Islet precursor cell (in vitro differentiated cells): ENCODE results near the gene FMN1.

Experiments
- DNase-seq: peaks from one replicate; pipeline ENCODE4 v3.0.0-alpha.2; 2018

FMN1 gene

GRCh38 chr15:33200903-33201302 is 6.4 kb upstream of the FMN1 start:
- DNase-seq, result no peak

GRCh38 chr15:33200444-33200843 is 5.9 kb upstream of the FMN1 start:
- DNase-seq, result peak; percentile 77

GRCh38 chr15:33198541-33198940 is 4.0 kb upstream of the FMN1 start:
- no peak for DNase-seq

- no peak for DNase-seq
These were observed 3.1 kb upstream of the FMN1 start for GRCh38 chr15:33197636-33198035.

- peak; percentile 70 for DNase-seq
These were observed 277 bp downstream of the FMN1 start for GRCh38 chr15:33194237-33194636.

GRCh38 chr15:33191591-33191990 is 2.9 kb downstream of the FMN1 start:
- no peak for DNase-seq

- DNase-seq, result no peak
These were observed 4.0 kb downstream of the FMN1 start for GRCh38 chr15:33190539-33190938.

- DNase-seq, result no peak
These were observed 5.8 kb downstream of the FMN1 start for GRCh38 chr15:33188641-33189257.

GRCh38 chr15:33188159-33188558 is 6.4 kb downstream of the FMN1 start:
- DNase-seq, result no peak

- DNase-seq, result no peak
These were observed 11.2 kb downstream of the FMN1 start for GRCh38 chr15:33183334-33183733.

GRCh38 chr15:33182926-33183325 is 11.6 kb downstream of the FMN1 start:
- no peak for DNase-seq

- no peak for DNase-seq
These were observed 12.1 kb downstream of the FMN1 start for GRCh38 chr15:33182278-33182905.

- no peak for DNase-seq
These were observed 14.6 kb downstream of the FMN1 start for GRCh38 chr15:33179874-33180273.

GRCh38 chr15:33171202-33171601 is 23.3 kb downstream of the FMN1 start:
- DNase-seq, result no peak

GRCh38 chr15:33169625-33170024 is 24.9 kb downstream of the FMN1 start:
- no peak for DNase-seq

- DNase-seq, result no peak
These were observed 26.1 kb downstream of the FMN1 start for GRCh38 chr15:33168444-33168843.

GRCh38 chr15:33163816-33164215 is 30.7 kb downstream of the FMN1 start:
- DNase-seq, result no peak

GRCh38 chr15:33161209-33161608 is 33.3 kb downstream of the FMN1 start:
- no peak for DNase-seq

- DNase-seq, result no peak
These were observed 33.8 kb downstream of the FMN1 start for GRCh38 chr15:33160581-33161165.

- DNase-seq, result no peak
These were observed 34.6 kb downstream of the FMN1 start for GRCh38 chr15:33159726-33160453.

- DNase-seq, result no peak
These were observed 36.1 kb downstream of the FMN1 start for GRCh38 chr15:33158366-33158765.

- DNase-seq, result no peak
These were observed 37.0 kb downstream of the FMN1 start for GRCh38 chr15:33157371-33158037.

- DNase-seq, result no peak
These were observed 38.7 kb downstream of the FMN1 start for GRCh38 chr15:33155691-33156420.
